SK-N-SH (cell line): Measurements from ENCODE around the gene GARNL3. TPM values are rescaled to one million over a fixed set of nuclear protein-coding genes. Genes with fewer than 3 reads are reported as not detected.

ENCODE experiments used
- CTCF ChIA-PET: fragments of 300-600, 350-600 bp; formaldehyde crosslinking; extraction: SDS; loops from one replicate; lab custom pipeline; 2021; lab: Yijun Ruan, JAX
- POLR2A ChIA-PET: fragments of 350-600 bp; sonication (Branson Sonifier 250); formaldehyde crosslinking; extraction: SDS; loops from one replicate; lab custom pipeline; 2020; ENCODE audit warnings: antibody characterized with exemption, inconsistent platforms; lab: Yijun Ruan, JAX
- DNase-seq: peaks from one replicate; pipeline ENCODE4 v3.0.0; 2012
- H2AFZ ChIP-seq: fragments of 200-600 bp; sonication (generic); 2 replicates; pipeline ENCODE4 v1.8.1; 2016; ENCODE audit warnings: antibody characterized with exemption, mild to moderate bottlenecking, low read depth
- H3F3A ChIP-seq: fragments of 200-600 bp; sonication (generic); replicated peaks from 2 replicates; pipeline ENCODE3; 2016; ENCODE audit warnings: antibody characterized with exemption, mild to moderate bottlenecking; ENCODE audit not compliant: insufficient read depth
- H3K27ac ChIP-seq, 2 experiments: fragments of 200-500 bp in 1 of 2; fragments of 200-600 bp in 1 of 2; sonication (Bioruptor generic) in 1 of 2; sonication (generic), shearing (Covaris generic) in 1 of 2; 2 replicates each; pipeline versions ENCODE4 v1.5.1 to v1.6.1; 2014 to 2016; ENCODE audit warnings: low read depth in 2 of 2, inconsistent platforms in 1 of 2, low read length in 1 of 2, mild to moderate bottlenecking in 1 of 2, mixed read lengths in 1 of 2
- H3K27me3 ChIP-seq: fragments of 200-600 bp; sonication (generic), shearing (Covaris generic); 2 replicates; pipeline ENCODE4 v1.6.1; 2016; ENCODE audit warnings: mixed run types; ENCODE audit not compliant: insufficient read depth
- H3K36me3 ChIP-seq, 2 experiments: fragments of 200-500 bp in 1 of 2; fragments of 200-600 bp in 1 of 2; sonication (Bioruptor generic) in 1 of 2; sonication (generic) in 1 of 2; replicated peaks in 1 of 2; 2 replicates each; pipeline versions ENCODE3 to v1.5.1; 2014 to 2016; ENCODE audit warnings: low read length in 1 of 2, mild to moderate bottlenecking in 1 of 2; ENCODE audit not compliant: insufficient read depth in 2 of 2, control insufficient read depth in 1 of 2
- H3K4me1 ChIP-seq, 2 experiments: fragments of 200-500 bp in 1 of 2; fragments of 200-600 bp in 1 of 2; sonication (Bioruptor generic) in 1 of 2; sonication (generic), shearing (Covaris generic) in 1 of 2; 2 replicates each; pipeline versions ENCODE4 v1.5.1 to v1.6.1; 2014 to 2016; ENCODE audit warnings: low read depth in 1 of 2, low read length in 1 of 2, mixed run types in 1 of 2; ENCODE audit not compliant: insufficient read depth in 2 of 2, control insufficient read depth in 1 of 2
- H3K4me2 ChIP-seq: fragments of 200-600 bp; sonication (generic), shearing (Covaris generic); 2 replicates; pipeline ENCODE4 v1.6.1; 2017; ENCODE audit warnings: mixed run types
- H3K4me3 ChIP-seq, 2 experiments: fragments of 200-500 bp in 1 of 2; fragments of 200-600 bp in 1 of 2; sonication (Bioruptor generic) in 1 of 2; sonication (generic), shearing (Covaris generic) in 1 of 2; 2 replicates each; pipeline versions ENCODE4 v1.5.1 to v1.8.1; 2014 to 2016; ENCODE audit warnings: low read depth in 2 of 2, inconsistent platforms in 1 of 2, low read length in 1 of 2, mild to moderate bottlenecking in 1 of 2, mixed read lengths in 1 of 2, moderate library complexity in 1 of 2
- H3K79me2 ChIP-seq: fragments of 200-600 bp; sonication (generic); 2 replicates; pipeline ENCODE4 v1.8.1; 2017; ENCODE audit warnings: mild to moderate bottlenecking; ENCODE audit not compliant: insufficient read depth
- H3K9ac ChIP-seq: fragments of 200-600 bp; sonication (generic); 2 replicates; pipeline ENCODE4 v1.6.1; 2017; ENCODE audit warnings: mixed run types
- H3K9me2 ChIP-seq: fragments of 200-600 bp; sonication (generic); 2 replicates; pipeline ENCODE4 v1.6.1; 2017; ENCODE audit warnings: mixed run types
- H3K9me3 ChIP-seq: fragments of 200-600 bp; sonication (generic); 2 replicates; pipeline ENCODE4 v1.6.1; 2017; ENCODE audit warnings: mixed run types, mild to moderate bottlenecking, moderate library complexity
- H4K20me1 ChIP-seq: fragments of 200-600 bp; sonication (generic); 2 replicates; pipeline ENCODE4 v1.6.1; 2017; ENCODE audit warnings: mild to moderate bottlenecking, mixed run types; ENCODE audit not compliant: insufficient read depth
- CHD2 ChIP-seq: fragments of 150-350 bp; IDR thresholded peaks from 2 replicates; pipeline ENCODE4 v1.6.1; 2018; ENCODE audit warnings: low read length; ENCODE audit not compliant: partially characterized antibody
- CTCF ChIP-seq: fragments of 200-600 bp; sonication (generic); IDR thresholded peaks from 2 replicates; pipeline ENCODE4 v1.6.1; 2017; ENCODE audit warnings: antibody characterized with exemption, mild to moderate bottlenecking, moderate library complexity
- ELF1 ChIP-seq: IDR thresholded peaks from 2 replicates; pipeline ENCODE4 v1.4.0; 2012
- FOXJ3 ChIP-seq: sonication (generic); formaldehyde crosslinking; IDR thresholded peaks from 2 replicates; pipeline ENCODE4 v1.5.1; 2020; ENCODE audit warnings: mild to moderate bottlenecking, missing genetic modification reagents
- GABPA ChIP-seq: IDR thresholded peaks from 2 replicates; pipeline ENCODE4 v1.4.0; 2012; ENCODE audit warnings: low read depth, mild to moderate bottlenecking
- GATA2 ChIP-seq: sonication (generic); formaldehyde crosslinking; IDR thresholded peaks from 2 replicates; pipeline ENCODE4 v1.5.0; 2020; ENCODE audit warnings: mild to moderate bottlenecking, missing genetic modification reagents
- MAX ChIP-seq: IDR thresholded peaks from 2 replicates; pipeline ENCODE4 v1.4.0; 2012; ENCODE audit warnings: low read depth
- NRF1 ChIP-seq: IDR thresholded peaks from 2 replicates; pipeline ENCODE4 v1.6.1; 2012; ENCODE audit warnings: low read depth, mild to moderate bottlenecking, low read length
- POLR2AphosphoS5 ChIP-seq: IDR thresholded peaks from 2 replicates; pipeline ENCODE4 v1.6.1; 2012; ENCODE audit warnings: low read depth, low read length
- RAD21 ChIP-seq: IDR thresholded peaks from 2 replicates; pipeline ENCODE4 v1.6.1; 2012; ENCODE audit warnings: mild to moderate bottlenecking, low read length
- RCOR1 ChIP-seq: fragments of 150-350 bp; IDR thresholded peaks from 2 replicates; pipeline ENCODE4 v1.6.1; 2017; ENCODE audit warnings: antibody characterized with exemption, low read length
- RXRA ChIP-seq: IDR thresholded peaks from 2 replicates; pipeline ENCODE4 v1.4.0; 2012; ENCODE audit warnings: low read depth, mild to moderate bottlenecking, borderline replicate concordance
- SMC3 ChIP-seq: IDR thresholded peaks from 2 replicates; pipeline ENCODE4 v1.6.1; 2012; ENCODE audit warnings: low read depth, low read length, improper control_type of control experiment
- USF1 ChIP-seq: IDR thresholded peaks from 2 replicates; pipeline ENCODE4 v1.4.0; 2012; ENCODE audit warnings: low read depth, borderline replicate concordance
- YY1 ChIP-seq: IDR thresholded peaks from 2 replicates; pipeline ENCODE4 v1.4.0; 2012; ENCODE audit warnings: low read depth, mild to moderate bottlenecking
- WGBS: methylation state at CpG from one replicate; pipeline ENCODE4 v1.1.6; 2017; ENCODE audit warnings: low lambda C conversion rate; 5-methylcytosine and 5-hydroxymethylcytosine counted together
- polyA plus RNA-seq, 3 experiments: library from polyadenylated mRNA; depleted of rRNA; stranded (reverse); fragments of >200 nt; gene quantifications; 2 replicates each; pipeline ENCODE4 v1.2.3, GENCODE V29; 2012
- TF ChIP-seq, protein P1 (sequence below): fragments of 150-350 bp; IDR thresholded peaks from 2 replicates; pipeline ENCODE4 v1.6.1; 2017; ENCODE audit warnings: antibody characterized with exemption, low read length, low read depth, borderline replicate concordance
- TF ChIP-seq, protein P2 (sequence below): IDR thresholded peaks from 2 replicates; pipeline ENCODE4 v1.4.0; 2012; ENCODE audit warnings: low read depth, borderline replicate concordance

GARNL3 gene
- polyA plus RNA-seq, 1 of the 3 experiments (the other 2 are of a cell fraction): 9.1 TPM

- no peak overlapping the region for H3K4me3 ChIP-seq
- 0 out of 2 replicates have a peak, but pooled peaks cover 5% of the 10 kb centered on the region for H4K20me1 ChIP-seq
- POLR2A ChIA-PET: no interaction called here
- CTCF ChIA-PET: interaction anchor here (1.4 kb wide), 1 partner anchor 14 kb away, joined by 3 read pairs; no protein-coding TSS in a partner anchor
- H3F3A ChIP-seq: peaks cover 7% of the 10 kb centered on the region
- H3K4me1 ChIP-seq: no peaks in the 10 kb centered on the region
- H3K9me3 ChIP-seq: no peaks in the 10 kb centered on the region
- no peaks in the 10 kb centered on the region for H3K27me3 ChIP-seq
- H2AFZ ChIP-seq: no peak overlapping the region
- WGBS: 88% methylated on average over 10 of the region's 12 CpGs
- H3K36me3 ChIP-seq: peaks cover 60 to 67% of the 10 kb centered on the region in 2 experiments
- TF ChIP-seq USF1 (no peak), RXRA (no peak), POLR2AphosphoS5 (no peak), GATA2 (no peak), ELF1 (no peak), RCOR1 (no peak), MAX (no peak), FOXJ3 (CRISPR knock-in tag) (no peak), CTCF (no peak), SMC3 (no peak)
- TF ChIP-seq, protein P1, sequence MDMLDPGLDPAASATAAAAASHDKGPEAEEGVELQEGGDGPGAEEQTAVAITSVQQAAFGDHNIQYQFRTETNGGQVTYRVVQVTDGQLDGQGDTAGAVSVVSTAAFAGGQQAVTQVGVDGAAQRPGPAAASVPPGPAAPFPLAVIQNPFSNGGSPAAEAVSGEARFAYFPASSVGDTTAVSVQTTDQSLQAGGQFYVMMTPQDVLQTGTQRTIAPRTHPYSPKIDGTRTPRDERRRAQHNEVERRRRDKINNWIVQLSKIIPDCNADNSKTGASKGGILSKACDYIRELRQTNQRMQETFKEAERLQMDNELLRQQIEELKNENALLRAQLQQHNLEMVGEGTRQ: no peak
- no peak for DNase-seq
- H3K27ac ChIP-seq: no peak overlapping the region
- H3K9me2 ChIP-seq: no peaks in the 10 kb centered on the region
- no peak overlapping the region for H3K4me2 ChIP-seq
- peaks cover 4% of the 10 kb centered on the region; the same call in 1 of the 2 replicates for H3K79me2 ChIP-seq
- H3K9ac ChIP-seq: no peak overlapping the region
Observed at GRCh38 chr9:127437497-127438264, 173.1 kb downstream of the GARNL3 start.

GRCh38 chr9:127438394-127438793 lies 173.8 kb downstream of the GARNL3 start:
- CTCF ChIA-PET: interaction anchor here (1.0 kb wide), 1 partner anchor 11 kb away, joined by 3 read pairs; no protein-coding TSS in a partner anchor
- H3K27ac ChIP-seq: no peak overlapping the region
- no peak for TF ChIP-seq RAD21
- TF ChIP-seq MAX: no peak
- TF ChIP-seq POLR2AphosphoS5: no peak
- TF ChIP-seq, protein P1: no peak
- TF ChIP-seq NRF1: no peak
- TF ChIP-seq FOXJ3 (CRISPR knock-in tag): no peak
- TF ChIP-seq USF1: no peak
- TF ChIP-seq CHD2: no peak
- TF ChIP-seq, protein P2, sequence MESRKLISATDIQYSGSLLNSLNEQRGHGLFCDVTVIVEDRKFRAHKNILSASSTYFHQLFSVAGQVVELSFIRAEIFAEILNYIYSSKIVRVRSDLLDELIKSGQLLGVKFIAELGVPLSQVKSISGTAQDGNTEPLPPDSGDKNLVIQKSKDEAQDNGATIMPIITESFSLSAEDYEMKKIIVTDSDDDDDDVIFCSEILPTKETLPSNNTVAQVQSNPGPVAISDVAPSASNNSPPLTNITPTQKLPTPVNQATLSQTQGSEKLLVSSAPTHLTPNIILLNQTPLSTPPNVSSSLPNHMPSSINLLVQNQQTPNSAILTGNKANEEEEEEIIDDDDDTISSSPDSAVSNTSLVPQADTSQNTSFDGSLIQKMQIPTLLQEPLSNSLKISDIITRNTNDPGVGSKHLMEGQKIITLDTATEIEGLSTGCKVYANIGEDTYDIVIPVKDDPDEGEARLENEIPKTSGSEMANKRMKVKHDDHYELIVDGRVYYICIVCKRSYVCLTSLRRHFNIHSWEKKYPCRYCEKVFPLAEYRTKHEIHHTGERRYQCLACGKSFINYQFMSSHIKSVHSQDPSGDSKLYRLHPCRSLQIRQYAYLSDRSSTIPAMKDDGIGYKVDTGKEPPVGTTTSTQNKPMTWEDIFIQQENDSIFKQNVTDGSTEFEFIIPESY: no peak
- no peak for TF ChIP-seq YY1
- TF ChIP-seq GABPA: no peak
- TF ChIP-seq, all 33 proteins: peak for 0
- H3K36me3 ChIP-seq: peaks cover 55 to 61% of the 10 kb centered on the region in 2 experiments
- H3K27me3 ChIP-seq: no peaks in the 10 kb centered on the region
- POLR2A ChIA-PET: no interaction called here
- no peaks in the 10 kb centered on the region for H4K20me1 ChIP-seq
- H3K9me2 ChIP-seq: no peaks in the 10 kb centered on the region
- no peaks in the 10 kb centered on the region for H3K4me1 ChIP-seq
- no peak overlapping the region for H3K4me3 ChIP-seq
- H2AFZ ChIP-seq: no peak overlapping the region
- no peak overlapping the region for H3K4me2 ChIP-seq
- no peaks in the 10 kb centered on the region; the same call in 1 of the 2 replicates for H3K79me2 ChIP-seq
- H3K9ac ChIP-seq: no peak overlapping the region
- WGBS: 99% methylated on average over 9 of the region's 9 CpGs
- H3F3A ChIP-seq: peaks cover 13% of the 10 kb centered on the region
- no peak for DNase-seq
- H3K9me3 ChIP-seq: no peaks in the 10 kb centered on the region
